A549 (cell line): Measurements from ENCODE around the gene FXN. TPM values are rescaled to one million over a fixed set of nuclear protein-coding genes. Genes with fewer than 3 reads are reported as not detected.

ENCODE experiments used
- ATAC-seq, 2 experiments: fragments of 200-7000 bp in 1 of 2; fragments of >200 bp in 1 of 2; cut with Nextera tagmentation in 1 of 2; cut with Tn5 transposase in 1 of 2; 3 replicates each; pipeline versions ENCODE4 v1.8.0 to v1.9.1; 2018 to 2020; ENCODE audit warnings: mild to moderate bottlenecking in 1 of 2, moderate library complexity in 1 of 2
- CTCF ChIA-PET: fragments of 300-600 bp; sonication (Branson Sonifier 250); formaldehyde crosslinking; extraction: SDS; loops from one replicate; lab custom pipeline; 2021; ENCODE audit warnings: antibody characterized with exemption, inconsistent platforms; lab: Yijun Ruan, JAX
- POLR2A ChIA-PET: fragments of 350-600 bp; formaldehyde crosslinking; extraction: SDS; loops from one replicate; lab custom pipeline; 2021; ENCODE audit warnings: antibody characterized with exemption, inconsistent platforms; lab: Yijun Ruan, JAX
- DNase-seq, 2 experiments: peaks; one replicate each; pipeline versions ENCODE4 v3.0.0 to v3.0.0-alpha.2; 2011 to 2016; ENCODE audit warnings: low read depth in 1 of 2, low spot score in 1 of 2
- FAIRE-seq: peaks from 2 replicates; lab custom pipeline; 2011; peaks lifted over from hg19 to GRCh38; lab: Jason Lieb, UNC
- H3K27ac ChIP-seq, 2 experiments: fragments of >200 bp; sonication (Bioruptor Twin); formaldehyde crosslinking; 3 replicates each; pipeline ENCODE4 v1.5.1; 2016 to 2017
- H3K4me1 ChIP-seq: fragments of >200 bp; sonication (Bioruptor Twin); formaldehyde crosslinking; 3 replicates; pipeline ENCODE4 v1.6.1; 2016
- H3K4me2 ChIP-seq: fragments of >200 bp; sonication (Bioruptor Twin); formaldehyde crosslinking; 3 replicates; pipeline ENCODE4 v1.6.1; 2016
- H3K4me3 ChIP-seq: fragments of >200 bp; sonication (Bioruptor Twin); formaldehyde crosslinking; 3 replicates; pipeline ENCODE4 v1.5.1; 2016
- H3K9me3 ChIP-seq: fragments of >200 bp; sonication (Bioruptor Twin); formaldehyde crosslinking; 3 replicates; pipeline ENCODE4 v1.6.1; 2016
- CBX2 ChIP-seq: fragments of 200-600 bp; sonication (generic); IDR thresholded peaks from 2 replicates; pipeline ENCODE4 v1.6.1; 2016; ENCODE audit warnings: low read depth, mild to moderate bottlenecking, borderline replicate concordance
- CEBPB ChIP-seq, 2 experiments: fragments of >200 bp in 1 of 2; sonication (Bioruptor Twin) in 1 of 2; formaldehyde crosslinking in 1 of 2; IDR thresholded peaks; 2 replicates each; pipeline ENCODE4 v1.6.1; 2012 to 2016
- EP300 ChIP-seq, 2 experiments: fragments of >200 bp; sonication (Bioruptor Twin); formaldehyde crosslinking; IDR thresholded peaks; 2 replicates in 1 of 2; 3 replicates in 1 of 2; pipeline ENCODE4 v1.6.1; 2016 to 2017
- ESRRA ChIP-seq: fragments of 150-350 bp; IDR thresholded peaks from 2 replicates; pipeline ENCODE4 v1.6.1; 2014; ENCODE audit warnings: mild to moderate bottlenecking, low read length, borderline replicate concordance
- FOSB ChIP-seq: fragments of 250-450 bp; sonication (Bioruptor Pico); IDR thresholded peaks from 2 replicates; pipeline ENCODE4 v1.5.0; 2020; ENCODE audit warnings: mild to moderate bottlenecking, moderate library complexity
- FOSL2 ChIP-seq, 2 experiments: fragments of 450-650 bp in 1 of 2; fragments of >200 bp in 1 of 2; sonication (Bioruptor Twin) in 1 of 2; formaldehyde crosslinking; IDR thresholded peaks; 2 replicates each; pipeline versions ENCODE4 v1.5.0 to v1.6.1; 2016 to 2020; ENCODE audit warnings: mild to moderate bottlenecking in 1 of 2, moderate library complexity in 1 of 2
- HDAC2 ChIP-seq: fragments of 200-600 bp; sonication (generic); IDR thresholded peaks from 2 replicates; pipeline ENCODE4 v1.6.1; 2016
- HOXB13 ChIP-seq: fragments of 250-450 bp; sonication (Bioruptor Pico); IDR thresholded peaks from 2 replicates; pipeline ENCODE4 v1.5.0; 2020; ENCODE audit warnings: low read depth, mild to moderate bottlenecking, moderate library complexity
- HOXB5 ChIP-seq: fragments of 250-450 bp; sonication (Bioruptor Pico); IDR thresholded peaks from 2 replicates; pipeline ENCODE4 v1.5.0; 2020; ENCODE audit warnings: mild to moderate bottlenecking, moderate library complexity
- KDM5A ChIP-seq: fragments of 200-600 bp; sonication (generic); IDR thresholded peaks from 2 replicates; pipeline ENCODE4 v1.6.1; 2016; ENCODE audit warnings: antibody characterized with exemption, mild to moderate bottlenecking
- MAZ ChIP-seq: fragments of 150-350 bp; IDR thresholded peaks from 2 replicates; pipeline ENCODE4 v1.6.1; 2014; ENCODE audit warnings: antibody characterized with exemption, low read depth, low read length, borderline replicate concordance
- MYC ChIP-seq: IDR thresholded peaks from 2 replicates; pipeline ENCODE4 v1.6.1; 2012; ENCODE audit warnings: mild to moderate bottlenecking, inconsistent platforms, low read length, improper control_type of control experiment, borderline replicate concordance
- NFE2L2 ChIP-seq: fragments of 150-350 bp; conservative IDR thresholded peaks from 2 replicates; pipeline ENCODE4 v1.6.1; 2014; ENCODE audit warnings: low read length
- NPAS2 ChIP-seq: fragments of 250-450 bp; sonication (Bioruptor Pico); IDR thresholded peaks from 2 replicates; pipeline ENCODE4 v1.8.0; 2022; ENCODE audit warnings: mild to moderate bottlenecking, moderate library complexity, borderline replicate concordance
- NR3C1 ChIP-seq: fragments of >200 bp; sonication (Bioruptor Twin); formaldehyde crosslinking; IDR thresholded peaks from 3 replicates; pipeline ENCODE4 v1.6.1; 2017
- RAD21 ChIP-seq, 2 experiments: fragments of >200 bp in 1 of 2; sonication (Bioruptor Twin) in 1 of 2; formaldehyde crosslinking in 1 of 2; IDR thresholded peaks in 1 of 2; conservative IDR thresholded peaks in 1 of 2; 2 replicates in 1 of 2; 3 replicates in 1 of 2; pipeline ENCODE4 v1.6.1; 2012 to 2018; ENCODE audit warnings: inconsistent platforms in 1 of 2
- RCOR1 ChIP-seq: fragments of 150-350 bp; IDR thresholded peaks from 2 replicates; pipeline ENCODE4 v1.6.1; 2014; ENCODE audit warnings: antibody characterized with exemption, low read length, low read depth
- SMC3 ChIP-seq: fragments of >200 bp; sonication (Bioruptor Twin); formaldehyde crosslinking; IDR thresholded peaks from 3 replicates; pipeline ENCODE4 v1.6.1; 2018; ENCODE audit warnings: inconsistent platforms
- ZNF302 ChIP-seq: fragments of 250-450 bp; sonication (Bioruptor Pico); IDR thresholded peaks from 2 replicates; pipeline ENCODE4 v1.9.0; 2021; ENCODE audit warnings: inconsistent platforms, mild to moderate bottlenecking, moderate library complexity
- WGBS: methylation state at CpG from one replicate; pipeline ENCODE4 v1.1.6; 2017; ENCODE audit errors: missing lambda C conversion rate; 5-methylcytosine and 5-hydroxymethylcytosine counted together
- polyA plus RNA-seq, 4 experiments: library from polyadenylated mRNA; depleted of rRNA in 3 of 4; stranded (reverse); fragments of >200 nt; fragmentation: RNase III in 1 of 4; extraction: RNeasy Plus Mini Kit Qiagen cat#74134 plus additional on column Dnase treatment in 1 of 4; gene quantifications; 2 replicates in 3 of 4; 3 replicates in 1 of 4; pipeline ENCODE4 v1.2.3, GENCODE V29; 2011 to 2017
- TF ChIP-seq, protein P1 (sequence below): fragments of 250-450 bp; sonication (Bioruptor Pico); IDR thresholded peaks from 2 replicates; pipeline ENCODE4 v1.5.0; 2020; ENCODE audit warnings: low read depth, mild to moderate bottlenecking, moderate library complexity
- TF ChIP-seq, protein P2 (sequence below): fragments of 250-450 bp; sonication (Bioruptor Pico); IDR thresholded peaks from 2 replicates; pipeline ENCODE4 v1.5.0; 2021; ENCODE audit warnings: mild to moderate bottlenecking, moderate library complexity, borderline replicate concordance
- TF ChIP-seq, protein P3 (sequence below): IDR thresholded peaks from 2 replicates; pipeline ENCODE4 v1.6.1; 2012; ENCODE audit warnings: low read depth, borderline replicate concordance

Gene FXN
- polyA plus RNA-seq, 2 of the 4 experiments (the other 2 are of a cell fraction): 22.5 to 26.0 TPM

DNA sequence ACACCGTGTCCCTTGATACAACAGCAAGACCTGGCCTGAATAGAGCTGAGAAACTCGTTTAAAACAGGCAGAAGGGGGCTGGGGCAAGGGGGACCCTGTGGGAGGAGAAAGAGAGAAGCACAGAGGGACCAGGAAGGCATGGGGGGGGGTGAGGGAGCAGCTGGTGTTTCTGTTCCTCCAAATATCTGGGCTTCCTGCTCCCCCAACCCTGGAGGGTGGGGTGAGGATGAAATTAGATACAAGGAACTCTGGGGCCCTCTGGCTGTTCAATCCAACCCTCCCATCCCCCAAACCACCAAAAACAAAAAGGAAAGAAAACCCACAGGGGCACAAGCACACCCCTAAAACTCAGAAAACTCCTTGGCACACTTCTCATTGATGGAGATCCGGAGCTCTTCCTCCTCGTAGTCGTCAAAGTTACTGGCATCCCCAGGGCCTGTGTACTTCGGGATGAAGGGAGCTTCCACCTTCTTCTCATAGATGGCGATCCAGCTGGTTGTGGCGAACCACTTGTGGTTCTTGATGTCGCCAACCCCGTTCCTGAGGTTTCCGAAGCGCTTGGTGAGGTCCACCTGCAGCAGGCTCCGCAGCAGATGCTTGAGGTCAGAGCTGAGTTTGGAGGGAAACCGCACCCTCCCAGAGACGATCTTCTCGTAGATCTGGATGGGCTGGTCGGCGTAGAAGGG, 22.7 kb upstream of the FXN start:
- FAIRE-seq (no peak), ATAC-seq (no peak), DNase-seq (no peak)
- CTCF ChIA-PET: interaction anchor here (0.5 kb wide), 1 partner anchor 1993 kb away, joined by 3 read pairs; no protein-coding TSS in a partner anchor
- Histone ChIP-seq H3K4me3 (no peak overlapping the region), H3K9me3 (no peaks in the 10 kb centered on the region), H3K4me1 (no peaks in the 10 kb centered on the region), H3K27ac (no peak overlapping the region), H3K4me2 (no peak overlapping the region)
- TF ChIP-seq ESRRA (no peak), NPAS2 (CRISPR knock-in tag) (no peak), CBX2 (no peak), MAZ (no peak), CEBPB (IDR thresholded peaks at IDR 0.05) (no peak), FOSL2 (IDR thresholded peaks at IDR 0.05) (no peak), FOSL2 (CRISPR knock-in tag; IDR thresholded peaks at IDR 0.05) (no peak), KDM5A (no peak), HOXB13 (no peak), FOSB (no peak), ZNF302 (CRISPR knock-in tag) (no peak), RAD21 (conservative IDR thresholded peaks at IDR 0.05 in 1 of 2, IDR thresholded peaks at IDR 0.05 in 1 of 2) (no peak), NFE2L2 (no peak), RCOR1 (no peak), EP300 (IDR thresholded peaks at IDR 0.05) (no peak), MYC (no peak), HOXB5 (CRISPR knock-in tag) (no peak), NR3C1 (no peak)
- TF ChIP-seq, protein P1, sequence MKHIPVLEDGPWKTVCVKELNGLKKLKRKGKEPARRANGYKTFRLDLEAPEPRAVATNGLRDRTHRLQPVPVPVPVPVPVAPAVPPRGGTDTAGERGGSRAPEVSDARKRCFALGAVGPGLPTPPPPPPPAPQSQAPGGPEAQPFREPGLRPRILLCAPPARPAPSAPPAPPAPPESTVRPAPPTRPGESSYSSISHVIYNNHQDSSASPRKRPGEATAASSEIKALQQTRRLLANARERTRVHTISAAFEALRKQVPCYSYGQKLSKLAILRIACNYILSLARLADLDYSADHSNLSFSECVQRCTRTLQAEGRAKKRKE (CRISPR knock-in tag): no peak
- TF ChIP-seq, protein P2, sequence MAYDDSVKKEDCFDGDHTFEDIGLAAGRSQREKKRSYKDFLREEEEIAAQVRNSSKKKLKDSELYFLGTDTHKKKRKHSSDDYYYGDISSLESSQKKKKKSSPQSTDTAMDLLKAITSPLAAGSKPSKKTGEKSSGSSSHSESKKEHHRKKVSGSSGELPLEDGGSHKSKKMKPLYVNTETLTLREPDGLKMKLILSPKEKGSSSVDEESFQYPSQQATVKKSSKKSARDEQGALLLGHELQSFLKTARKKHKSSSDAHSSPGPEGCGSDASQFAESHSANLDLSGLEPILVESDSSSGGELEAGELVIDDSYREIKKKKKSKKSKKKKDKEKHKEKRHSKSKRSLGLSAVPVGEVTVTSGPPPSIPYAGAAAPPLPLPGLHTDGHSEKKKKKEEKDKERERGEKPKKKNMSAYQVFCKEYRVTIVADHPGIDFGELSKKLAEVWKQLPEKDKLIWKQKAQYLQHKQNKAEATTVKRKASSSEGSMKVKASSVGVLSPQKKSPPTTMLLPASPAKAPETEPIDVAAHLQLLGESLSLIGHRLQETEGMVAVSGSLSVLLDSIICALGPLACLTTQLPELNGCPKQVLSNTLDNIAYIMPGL: no peak
- TF ChIP-seq, protein P3, sequence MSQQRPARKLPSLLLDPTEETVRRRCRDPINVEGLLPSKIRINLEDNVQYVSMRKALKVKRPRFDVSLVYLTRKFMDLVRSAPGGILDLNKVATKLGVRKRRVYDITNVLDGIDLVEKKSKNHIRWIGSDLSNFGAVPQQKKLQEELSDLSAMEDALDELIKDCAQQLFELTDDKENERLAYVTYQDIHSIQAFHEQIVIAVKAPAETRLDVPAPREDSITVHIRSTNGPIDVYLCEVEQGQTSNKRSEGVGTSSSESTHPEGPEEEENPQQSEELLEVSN: no peak
- 38% methylated on average over 12 of the region's 18 CpGs for WGBS
- POLR2A ChIA-PET: interaction anchor here (0.6 kb wide), 1 partner anchor 24 kb away, joined by 5 read pairs; no protein-coding TSS in a partner anchor

DNA sequence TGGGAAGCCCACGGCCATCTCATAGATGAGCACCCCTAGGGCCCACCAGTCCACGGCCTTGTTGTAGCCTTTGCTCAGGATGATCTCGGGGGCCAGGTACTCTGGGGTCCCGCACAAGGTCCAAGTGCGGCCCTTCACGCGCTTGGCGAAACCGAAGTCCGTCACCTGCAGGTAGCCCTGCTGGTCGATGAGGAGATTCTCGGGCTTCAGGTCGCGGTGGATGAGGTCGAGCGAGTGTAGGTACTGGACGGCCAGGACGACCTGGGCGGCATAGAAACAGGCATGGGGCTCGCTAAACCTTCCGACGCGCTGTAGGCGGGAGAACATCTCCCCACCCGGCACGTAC, 22.2 kb upstream of the FXN start:
- Histone ChIP-seq H3K4me2 (no peak overlapping the region), H3K9me3 (no peaks in the 10 kb centered on the region), H3K4me1 (no peaks in the 10 kb centered on the region), H3K27ac (no peak overlapping the region), H3K4me3 (no peak overlapping the region)
- CTCF ChIA-PET: no interaction called here
- DNase-seq (no peak), ATAC-seq (no peak), FAIRE-seq (no peak)
- TF ChIP-seq ESRRA: no peak
- TF ChIP-seq SMC3: no peak
- TF ChIP-seq HDAC2: no peak
- POLR2A ChIA-PET: interaction anchor here (0.6 kb wide), 1 partner anchor 25 kb away, joined by 5 read pairs; no protein-coding TSS in a partner anchor
- WGBS: 75% methylated on average over 22 of the region's 26 CpGs
